HG02870 (cell line): Measurements from ENCODE around the gene ITGB7.

Experiments
- ATAC-seq: cut with Tn5 transposase; IDR thresholded peaks from one replicate; pipeline ENCODE4 v1.9.1; 2021; ENCODE audit warnings: mild to moderate bottlenecking, moderate library complexity; ENCODE audit not compliant: unreplicated experiment

The ITGB7 gene

GRCh38 chr12:53230108-53230845 is 23.2 kb upstream of the ITGB7 start:
- ATAC-seq: no peak

DNA sequence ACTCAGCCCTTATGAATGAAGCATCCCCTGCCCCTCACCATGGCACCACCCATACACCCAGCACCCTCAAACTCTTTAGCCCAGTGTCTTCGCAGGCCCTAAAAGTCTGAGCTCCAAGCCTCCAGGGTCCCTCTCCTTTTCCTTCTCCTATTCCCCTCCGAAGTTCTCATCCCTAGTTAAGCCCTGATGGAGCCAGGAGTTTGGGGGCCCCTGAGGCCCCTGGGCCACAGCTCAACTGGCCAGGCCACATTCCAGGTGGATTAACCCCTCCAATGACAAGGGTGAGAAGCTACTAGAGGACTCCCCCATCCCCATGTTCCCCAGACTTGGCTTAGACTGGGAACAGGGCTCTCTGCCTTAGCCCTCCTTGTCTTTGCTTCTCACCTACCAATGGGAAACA is 22.4 kb upstream of the ITGB7 start:
- no peak for ATAC-seq

- ATAC-seq: no peak
These were observed 20.8 kb upstream of the ITGB7 start for GRCh38 chr12:53227836-53228235.

GRCh38 chr12:53227341-53227740 is 20.3 kb upstream of the ITGB7 start:
- ATAC-seq: no peak

DNA sequence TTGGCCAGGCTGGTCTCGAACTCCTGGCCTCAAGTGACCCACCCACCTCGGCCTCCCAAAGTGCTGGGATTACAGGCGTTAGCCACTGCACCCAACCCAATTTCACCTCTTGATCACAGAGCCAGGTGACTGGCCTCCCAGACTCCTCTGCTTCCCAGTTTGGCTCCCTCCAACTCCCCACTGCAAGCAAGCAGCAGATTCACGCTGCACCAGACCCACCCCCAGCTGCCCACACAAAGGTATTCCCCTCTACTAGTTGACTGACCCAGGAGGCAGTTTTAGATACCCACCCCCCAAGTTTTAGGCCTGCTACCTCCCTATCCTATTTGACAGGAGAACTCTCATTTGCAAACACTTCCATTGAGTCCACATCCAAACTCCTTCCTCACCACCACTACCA is 19.8 kb upstream of the ITGB7 start:
- no peak for ATAC-seq

DNA sequence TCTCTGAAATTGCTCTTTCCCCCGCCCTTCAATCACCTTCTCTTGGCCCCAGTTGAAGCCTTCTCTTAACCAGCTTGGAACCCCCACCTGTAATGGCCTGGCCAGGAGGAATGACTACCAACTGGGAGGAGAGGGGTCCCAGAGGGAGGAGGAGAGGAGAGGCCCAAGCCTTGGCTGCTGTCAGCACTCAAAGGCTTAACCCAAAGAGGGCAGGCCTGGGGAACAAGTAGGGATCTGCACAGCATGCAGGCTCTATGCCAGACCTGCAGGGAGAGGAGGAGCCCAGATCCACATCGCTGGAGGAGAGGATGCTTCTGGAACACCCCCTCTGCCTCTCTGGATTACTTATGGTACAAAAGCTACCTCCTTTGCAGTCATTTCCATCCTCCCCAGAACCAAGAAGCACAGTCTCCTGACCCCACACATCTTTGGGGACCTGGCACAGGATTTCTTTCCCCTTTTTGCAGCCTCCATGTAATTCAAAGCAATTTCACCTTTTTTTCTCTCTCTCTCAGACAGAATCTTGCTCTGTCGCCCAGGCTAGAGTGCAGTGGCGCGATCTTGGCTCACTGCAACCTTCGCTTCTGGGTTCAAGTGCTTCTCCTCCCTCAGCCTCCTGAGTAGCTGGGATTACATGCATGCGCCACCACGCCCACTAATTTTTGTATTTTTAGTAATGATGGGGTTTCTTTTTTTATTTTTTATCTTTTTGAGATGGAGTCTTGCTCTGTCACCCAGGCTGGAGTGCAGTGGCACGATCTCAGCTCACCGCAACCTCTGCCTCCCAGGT is 18.8 kb upstream of the ITGB7 start:
- ATAC-seq: no peak

GRCh38 chr12:53224897-53225634 is 18.0 kb upstream of the ITGB7 start:
- ATAC-seq: no peak

- no peak for ATAC-seq
These were observed 17.2 kb upstream of the ITGB7 start for GRCh38 chr12:53224061-53224896.

DNA sequence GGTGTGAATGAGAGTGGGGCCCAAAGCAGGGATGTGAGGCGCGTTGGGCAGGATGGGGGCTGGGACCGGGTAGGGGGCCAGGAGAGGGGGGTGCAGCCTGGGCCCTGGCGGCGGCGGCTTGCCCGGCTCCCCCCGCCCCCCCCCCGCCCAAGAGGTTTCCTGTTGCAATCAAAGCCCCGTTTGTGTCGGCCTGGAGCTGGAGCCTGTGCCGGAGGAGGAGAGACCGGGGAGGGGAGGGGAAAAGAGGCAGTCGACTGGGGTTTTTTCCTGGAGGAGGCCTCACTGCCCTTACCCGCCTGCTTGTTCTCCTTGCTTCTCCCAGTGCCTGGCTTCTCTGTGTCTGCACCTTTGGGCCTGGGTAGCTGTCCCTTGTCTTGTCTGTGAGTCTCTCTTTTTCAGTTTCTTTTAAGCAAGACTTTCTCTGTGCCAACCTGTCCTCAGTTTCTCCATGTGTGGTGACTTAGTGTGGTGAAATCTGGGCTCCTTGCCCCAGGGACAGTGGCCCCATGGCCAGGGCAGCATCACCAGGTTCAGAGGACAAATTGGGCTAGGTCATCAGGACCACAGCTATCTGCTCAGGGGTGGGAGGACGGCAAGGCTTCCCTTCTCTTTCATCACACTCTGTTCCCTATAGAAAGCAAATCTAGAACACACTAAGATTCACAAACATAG is 16.5 kb upstream of the ITGB7 start:
- no peak for ATAC-seq

- ATAC-seq: no peak
These were observed 15.8 kb upstream of the ITGB7 start for GRCh38 chr12:53222806-53223261.

GRCh38 chr12:53222170-53222721 is 15.2 kb upstream of the ITGB7 start:
- no peak for ATAC-seq

GRCh38 chr12:53221203-53222080 is 14.4 kb upstream of the ITGB7 start:
- ATAC-seq: no peak

DNA sequence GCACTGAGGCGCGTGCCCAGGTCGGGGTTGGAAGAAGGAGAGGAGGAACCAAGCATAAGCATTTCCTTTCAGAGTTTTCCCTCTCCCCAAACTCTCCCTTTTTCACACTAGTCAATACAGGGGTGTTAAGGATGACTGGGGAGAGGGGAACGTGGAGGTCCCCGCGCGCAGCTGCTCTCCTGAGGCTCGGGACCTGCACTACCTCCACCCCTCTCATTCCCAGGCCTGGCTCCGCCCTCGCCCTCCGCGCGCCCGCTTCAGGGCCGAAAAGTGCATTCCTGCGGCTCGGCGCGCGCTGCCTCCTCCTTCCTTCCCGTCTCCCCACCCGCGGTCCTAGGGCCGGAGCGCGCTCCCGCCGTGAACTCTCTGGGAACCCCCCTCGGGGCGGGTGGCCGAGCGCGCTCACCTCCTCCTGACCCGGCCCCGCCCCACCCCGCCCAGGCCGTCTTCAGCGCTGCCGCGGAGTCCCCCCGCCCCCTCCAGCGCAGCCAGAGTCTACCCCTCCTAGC is 13.7 kb upstream of the ITGB7 start:
- peak; percentile 40 for ATAC-seq

- ATAC-seq: peak; percentile 30
These were observed 13.1 kb upstream of the ITGB7 start for GRCh38 chr12:53219956-53220693.

DNA sequence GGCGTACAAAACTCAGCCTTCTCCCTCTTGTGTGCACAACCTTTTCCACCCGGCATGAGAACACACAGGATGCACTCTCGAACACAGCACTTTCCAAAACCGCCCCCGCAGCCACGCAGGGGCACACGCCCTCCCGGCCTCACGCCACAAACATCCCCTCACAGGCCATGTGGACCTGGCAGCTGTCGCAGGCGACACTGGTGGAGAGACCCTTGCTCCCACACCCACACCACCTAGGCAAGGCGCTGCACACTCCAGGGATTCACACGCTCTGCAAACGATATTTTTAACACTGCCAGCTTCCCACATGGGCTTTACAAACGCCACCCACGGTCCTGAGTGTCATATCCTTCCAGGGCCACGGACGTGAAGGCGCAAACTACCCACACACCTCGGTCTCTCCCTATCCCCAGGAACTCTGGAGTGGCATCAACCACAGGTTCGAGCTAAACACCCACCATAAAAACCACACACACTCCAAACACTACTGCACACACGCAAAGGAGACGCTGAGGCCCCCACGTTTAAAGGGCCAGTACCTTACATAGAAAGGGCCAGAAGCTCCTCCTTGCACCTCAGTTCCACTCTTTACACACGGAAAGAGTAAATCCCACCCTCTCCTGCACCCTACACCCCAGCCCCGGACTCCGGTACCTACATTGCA is 12.4 kb upstream of the ITGB7 start:
- peak; percentile 22 for ATAC-seq

DNA sequence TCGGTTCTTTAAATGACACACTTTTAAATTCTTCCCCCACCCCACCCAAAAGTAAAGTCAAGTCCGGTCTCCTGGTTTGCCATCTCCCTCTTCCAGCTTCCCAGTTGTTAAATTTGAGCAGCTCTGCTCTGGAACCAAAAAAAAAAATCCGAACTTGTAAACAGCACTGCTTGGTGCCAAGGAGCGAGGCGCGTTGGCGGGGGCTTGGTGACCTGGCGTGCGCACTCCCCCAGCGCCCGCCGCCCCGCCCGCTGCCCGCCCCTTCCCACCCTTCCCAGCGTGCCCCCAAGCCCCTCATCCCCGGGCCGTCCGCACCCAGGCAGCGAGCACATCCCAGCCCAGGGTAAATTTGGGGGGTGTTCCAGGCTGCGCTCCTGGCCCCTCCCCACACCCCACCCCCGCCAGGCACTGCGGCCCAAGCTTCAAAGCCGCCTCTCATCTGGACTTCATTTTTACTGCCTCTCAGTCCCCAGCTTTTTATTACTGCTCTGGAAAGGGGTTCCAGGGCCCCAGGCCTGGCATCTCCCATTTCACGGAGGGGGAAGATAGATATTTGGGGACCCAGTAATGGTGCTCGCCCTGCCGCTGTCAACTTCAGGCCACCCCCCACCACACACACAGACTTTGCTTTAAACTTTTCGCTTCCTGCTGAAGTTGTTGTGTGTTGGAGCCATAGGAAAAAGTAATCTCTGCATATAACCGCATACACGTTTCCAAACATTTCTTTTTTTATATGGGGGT is 11.7 kb upstream of the ITGB7 start:
- no peak for ATAC-seq

GRCh38 chr12:53217931-53218307 is 10.9 kb upstream of the ITGB7 start:
- ATAC-seq: no peak
